HepG2 (cell line): ENCODE data around the gene ANKRD40. TPM values are rescaled to one million over a fixed set of nuclear protein-coding genes. Genes with fewer than 3 reads are reported as not detected.
A peak's percentile ranks its signal among the peaks of the same experiment; 100 is the strongest.

Experiments used
- AFF4 ChIP-seq: sonication (generic); formaldehyde crosslinking; IDR thresholded peaks from 2 replicates; pipeline ENCODE4 v1.4.0; 2020; ENCODE audit warnings: missing genetic modification reagents
- DDIT3 ChIP-seq: sonication (generic); formaldehyde crosslinking; IDR thresholded peaks from 2 replicates; pipeline ENCODE4 v1.4.0; 2020; ENCODE audit warnings: mild to moderate bottlenecking, missing genetic modification reagents
- DRAP1 ChIP-seq: IDR thresholded peaks from 2 replicates; pipeline ENCODE4 v1.6.1; 2016; ENCODE audit warnings: missing genetic modification reagents, missing compliant biosample characterization
- FOXA1 ChIP-seq, 2 experiments: fragments of 450-650 bp in 1 of 2; sonication (generic) in 1 of 2; formaldehyde crosslinking in 1 of 2; IDR thresholded peaks; 2 replicates each; pipeline versions ENCODE4 v1.4.0 to v1.6.1; 2016 to 2020; ENCODE audit warnings: missing genetic modification reagents in 1 of 2
- FOXP4 ChIP-seq: sonication (generic); formaldehyde crosslinking; IDR thresholded peaks from 2 replicates; pipeline ENCODE4 v1.4.0; 2020; ENCODE audit warnings: missing genetic modification reagents
- JARID2 ChIP-seq: sonication (generic); formaldehyde crosslinking; IDR thresholded peaks from 2 replicates; pipeline ENCODE4 v1.8.1; 2023; ENCODE audit warnings: missing genetic modification reagents, inconsistent platforms; ENCODE audit not compliant: insufficient replicate concordance
- KDM5A ChIP-seq: fragments of 200-600 bp; sonication (generic); IDR thresholded peaks from 2 replicates; pipeline ENCODE4 v1.7.0; 2018; ENCODE audit warnings: antibody characterized with exemption, mild to moderate bottlenecking, low read length, borderline replicate concordance
- MAFF ChIP-seq: IDR thresholded peaks from 2 replicates; pipeline ENCODE4 v1.6.1; 2011; ENCODE audit warnings: low read depth, low read length, improper control_type of control experiment
- PAX8 ChIP-seq: sonication (generic); formaldehyde crosslinking; IDR thresholded peaks from 2 replicates; pipeline ENCODE4 v1.8.0; 2022; ENCODE audit warnings: mild to moderate bottlenecking, missing genetic modification reagents, borderline replicate concordance
- SP140L ChIP-seq: sonication (generic); formaldehyde crosslinking; IDR thresholded peaks from 2 replicates; pipeline ENCODE4 v1.4.0; 2020; ENCODE audit warnings: missing genetic modification reagents, borderline replicate concordance
- ZBTB1 ChIP-seq: sonication (generic); formaldehyde crosslinking; IDR thresholded peaks from 2 replicates; pipeline ENCODE4 v1.4.0; 2020; ENCODE audit warnings: missing genetic modification reagents, borderline replicate concordance
- ZNF136 ChIP-seq: sonication (generic); formaldehyde crosslinking; IDR thresholded peaks from 2 replicates; pipeline ENCODE4 v1.8.1; 2022; ENCODE audit warnings: low read depth, mild to moderate bottlenecking, moderate library complexity, missing genetic modification reagents
- ZNF33B ChIP-seq: sonication (generic); formaldehyde crosslinking; IDR thresholded peaks from 2 replicates; pipeline ENCODE4 v1.5.1; 2020; ENCODE audit warnings: mild to moderate bottlenecking, missing genetic modification reagents
- ZNF350 ChIP-seq: sonication (generic); formaldehyde crosslinking; IDR thresholded peaks from 2 replicates; pipeline ENCODE4 v1.4.0; 2020; ENCODE audit warnings: mild to moderate bottlenecking, low read depth, missing genetic modification reagents, borderline replicate concordance
- ZNF558 ChIP-seq: sonication (generic); formaldehyde crosslinking; IDR thresholded peaks from 2 replicates; pipeline ENCODE4 v1.9.0; 2022; ENCODE audit warnings: mild to moderate bottlenecking, missing genetic modification reagents, borderline replicate concordance
- ZNF605 ChIP-seq: sonication (generic); formaldehyde crosslinking; IDR thresholded peaks from 2 replicates; pipeline ENCODE4 v1.8.0; 2022; ENCODE audit warnings: mild to moderate bottlenecking, missing genetic modification reagents
- ZNF75D ChIP-seq: sonication (generic); formaldehyde crosslinking; IDR thresholded peaks from 2 replicates; pipeline ENCODE4 v1.8.1; 2023; ENCODE audit warnings: missing genetic modification reagents, mild to moderate bottlenecking, borderline replicate concordance
- ZSCAN21 ChIP-seq: sonication (generic); formaldehyde crosslinking; IDR thresholded peaks from 2 replicates; pipeline ENCODE4 v1.8.0; 2022; ENCODE audit warnings: mild to moderate bottlenecking, missing genetic modification reagents, moderate library complexity, borderline replicate concordance
- ZSCAN5A ChIP-seq: sonication (generic); formaldehyde crosslinking; IDR thresholded peaks from 2 replicates; pipeline ENCODE4 v1.8.0; 2022; ENCODE audit warnings: mild to moderate bottlenecking, missing genetic modification reagents, borderline replicate concordance
- ZSCAN9 ChIP-seq: IDR thresholded peaks from 2 replicates; pipeline ENCODE4 v1.6.1; 2016; ENCODE audit warnings: borderline replicate concordance
- polyA plus RNA-seq, 8 experiments: library from polyadenylated mRNA; depleted of rRNA in 3 of 8; stranded (reverse) in 7 of 8; unstranded in 1 of 8; fragments of >200 nt; fragmentation: Illumina TruSeq in 4 of 8; extraction: Trizol in 4 of 8; gene quantifications; 2 replicates each; pipeline versions ENCODE4 v1.2.1 to v1.2.3, GENCODE V29; 2011 to 2016; ENCODE audit warnings: low read depth in 4 of 8, missing spikeins in 1 of 8, mixed read lengths in 1 of 8; ENCODE audit not compliant: insufficient read depth in 1 of 8
- total RNA-seq, 5 experiments: library from RNA; depleted of rRNA; stranded (reverse); fragments of >200 nt; fragmentation: Illumina TruSeq; extraction: Trizol; gene quantifications; 2 replicates each; pipeline ENCODE4 v1.2.3, GENCODE V29; 2016; ENCODE audit warnings: low read depth in 1 of 5

Gene ANKRD40
- total and polyA plus RNA-seq, 2 of the 13 experiments (the other 11 are each of a cell fraction or from before 2014, with no cell fraction given): 35.0 to 46.4 TPM

GRCh38 chr17:50719144-50719923 lies 11.6 kb upstream of the ANKRD40 start, which contains the start of gene LUC7L3 (continued):
- TF ChIP-seq ZNF605 (CRISPR knock-in tag) (peak; percentile 78; the same call in 1 of the 2 replicates), MAFF (no peak), SP140L (CRISPR knock-in tag) (peak; percentile 83; the same call in 1 of the 2 replicates), KDM5A (peak; percentile 89; the same call in 1 of the 2 replicates), DRAP1 (CRISPR knock-in tag) (peak; percentile 88; the same call in 1 of the 2 replicates), FOXP4 (CRISPR knock-in tag) (peak; percentile 56; the same call in 1 of the 2 replicates), PAX8 (CRISPR knock-in tag) (peak; percentile 61; the same call in 1 of the 2 replicates), AFF4 (CRISPR knock-in tag) (0 out of 2 replicates have a peak, but pooled peaks have one; percentile 42), FOXA1 (IDR thresholded peaks at IDR 0.05) (no peak), FOXA1 (CRISPR knock-in tag; IDR thresholded peaks at IDR 0.05) (peak; percentile 50), ZNF136 (peak; percentile 75; the same call in 1 of the 2 replicates), ZNF350 (peak; percentile 87), ZBTB1 (CRISPR knock-in tag) (0 out of 2 replicates have a peak, but pooled peaks have one; percentile 16), ZNF33B (CRISPR knock-in tag) (peak; percentile 95), ZSCAN21 (peak; percentile 80), ZSCAN5A (CRISPR knock-in tag) (no peak), JARID2 (peak; percentile 10), ZNF558 (CRISPR knock-in tag) (peak; percentile 97), DDIT3 (CRISPR knock-in tag) (0 out of 2 replicates have a peak, but pooled peaks have one; percentile 50), ZNF75D (CRISPR knock-in tag) (peak; percentile 88; the same call in 1 of the 2 replicates), ZSCAN9 (CRISPR knock-in tag) (peak; percentile 83; the same call in 1 of the 2 replicates)
